CD4-positive, alpha-beta T cell treated with Interleukin-17A for 4 hours (primary cell): ENCODE data around the gene CFI.
"Not testable (repeated sequence)": the region's sequence is repeated elsewhere in the genome, so short reads cannot be mapped to it uniquely, and the experiment has no call there.

Experiments used
- DNase-seq: peaks from one replicate; pipeline ENCODE4 v3.0.0-alpha.2; 2020; ENCODE audit warnings: mixed read lengths

Gene CFI

GRCh38 chr4:109795059-109795458 lies 6.7 kb downstream of the CFI start:
- DNase-seq: no peak

DNA sequence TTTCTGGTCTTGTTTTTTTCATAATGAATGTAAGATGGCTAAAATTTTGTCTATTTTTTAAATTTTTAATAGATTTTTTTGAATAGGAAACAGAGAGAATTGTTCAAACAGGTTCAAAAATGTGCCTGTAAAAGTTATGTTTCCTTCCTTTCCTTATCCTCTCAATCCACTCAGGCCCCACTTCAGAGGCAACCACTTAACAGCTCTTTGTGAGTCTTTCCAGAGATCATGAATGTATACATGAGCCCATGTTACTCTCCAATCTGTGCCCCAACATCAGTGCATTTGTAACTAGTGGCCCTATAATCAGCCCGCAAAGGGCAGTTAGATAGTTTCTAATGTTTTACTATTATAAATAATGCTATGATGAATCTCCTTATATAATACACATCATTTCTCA lies 14.0 kb downstream of the CFI start:
- DNase-seq: no peak

GRCh38 chr4:109786846-109787245 lies 15.0 kb downstream of the CFI start:
- no peak for DNase-seq

GRCh38 chr4:109782092-109782491 lies 19.7 kb downstream of the CFI start:
- not testable (repeated sequence) for DNase-seq

- no peak for DNase-seq
Measured at GRCh38 chr4:109764789-109765402, 36.9 kb downstream of the CFI start.

DNA sequence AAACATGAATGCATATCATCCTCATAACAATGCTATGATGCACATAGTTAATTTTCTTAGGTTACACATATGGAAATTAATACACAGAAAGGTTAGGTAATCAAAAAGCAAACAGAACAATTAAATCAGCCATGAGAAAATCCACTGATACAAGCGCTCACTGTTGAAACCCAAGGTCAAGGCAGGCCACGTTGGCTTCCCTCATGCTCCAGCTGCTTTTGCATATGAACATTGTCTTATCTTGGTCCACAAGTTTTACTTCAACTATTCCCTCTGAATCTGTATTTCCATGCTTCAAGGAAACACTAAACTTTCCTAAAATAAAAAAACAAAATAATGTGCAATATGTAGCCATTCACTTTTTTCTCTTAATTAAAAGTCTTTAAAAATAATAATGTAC lies 37.4 kb downstream of the CFI start:
- no peak for DNase-seq

- DNase-seq: no peak
Measured at GRCh38 chr4:109760682-109761081, 41.1 kb downstream of the CFI start.

GRCh38 chr4:109755656-109756055 lies 46.1 kb downstream of the CFI start:
- DNase-seq: no peak

DNA sequence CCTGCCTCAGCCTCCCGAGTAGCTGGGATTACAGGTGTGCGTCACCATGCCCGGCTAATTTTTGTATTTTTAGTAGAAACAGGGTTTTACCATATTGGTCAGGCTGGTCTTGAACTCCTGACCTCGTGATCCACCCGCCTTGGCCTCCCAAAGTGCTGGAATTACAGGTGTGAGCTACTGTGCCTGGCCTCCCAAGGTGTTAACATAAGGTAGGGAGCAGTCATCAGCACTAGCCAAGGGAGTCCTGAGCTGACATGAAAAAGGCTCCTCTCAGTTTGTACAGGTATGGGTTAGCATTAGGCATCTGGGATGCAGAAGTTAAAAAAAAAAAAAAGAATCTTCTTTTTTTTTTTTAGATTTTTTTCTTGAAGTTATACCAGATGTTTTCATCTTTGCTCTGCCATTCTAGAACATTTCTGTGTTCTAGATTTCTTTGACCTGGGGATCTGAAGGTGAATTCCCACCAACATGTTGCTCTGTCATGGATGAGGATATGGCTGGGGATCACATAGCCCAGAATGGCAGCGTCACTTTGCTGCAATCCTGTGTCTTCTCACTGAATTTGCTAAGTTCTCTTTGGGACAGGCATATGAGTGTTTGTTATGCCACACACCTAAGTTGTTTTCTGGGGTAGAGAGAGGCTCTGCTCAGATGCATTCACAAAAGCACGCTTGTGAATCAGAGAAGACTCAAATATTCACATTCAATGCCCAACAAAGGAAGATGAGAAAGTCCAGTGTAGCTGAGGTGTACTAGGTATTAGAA lies 47.5 kb downstream of the CFI start:
- DNase-seq: no peak

DNA sequence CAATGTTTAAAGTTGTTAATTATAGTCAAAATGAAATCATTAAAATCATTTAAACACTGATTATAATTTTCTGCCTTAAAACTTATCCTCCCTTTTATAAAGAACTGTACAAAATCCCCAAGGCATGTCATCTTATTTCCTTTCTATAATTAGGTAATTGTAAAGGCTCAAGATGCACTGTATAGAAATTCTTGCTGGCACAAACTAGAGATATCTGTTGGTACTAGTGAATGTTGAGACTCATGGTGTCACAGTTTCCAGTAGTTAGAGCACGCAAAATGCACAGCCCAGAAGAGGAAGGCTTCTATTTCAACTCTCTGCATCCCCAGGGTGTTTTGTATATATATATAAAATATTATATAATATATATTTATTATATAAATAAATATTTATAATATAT lies 49.3 kb downstream of the CFI start:
- DNase-seq: no peak

- no peak for DNase-seq
Measured at GRCh38 chr4:109751852-109752251, 49.9 kb downstream of the CFI start.

DNA sequence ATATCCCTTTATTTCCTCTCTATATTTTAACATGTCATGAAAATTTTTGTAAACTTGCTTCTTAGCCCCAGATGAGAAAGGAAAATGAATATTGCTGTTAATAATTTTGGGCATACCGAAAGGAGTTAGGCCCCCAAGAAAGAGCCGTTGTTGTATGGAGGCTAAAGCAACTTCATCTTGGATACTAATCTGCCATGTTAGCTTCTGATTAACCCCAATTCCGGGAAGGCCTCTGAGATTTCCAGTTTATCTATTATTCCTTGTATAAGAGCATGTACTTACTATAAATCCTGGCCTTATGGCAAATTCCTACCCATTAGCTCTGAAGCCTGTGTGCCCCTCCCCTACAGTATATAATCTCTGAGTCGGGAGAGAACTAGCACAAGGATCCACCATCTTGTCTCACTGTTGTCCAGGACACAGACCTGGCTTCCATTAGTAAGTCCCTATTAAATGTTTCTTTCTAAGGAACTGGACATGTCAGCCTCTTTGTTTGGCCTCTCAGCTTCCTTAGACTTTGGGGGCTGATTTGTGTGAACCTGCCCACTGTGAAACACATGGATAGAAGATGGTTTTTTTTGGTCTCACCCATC lies 51.1 kb downstream of the CFI start:
- DNase-seq: no peak

DNA sequence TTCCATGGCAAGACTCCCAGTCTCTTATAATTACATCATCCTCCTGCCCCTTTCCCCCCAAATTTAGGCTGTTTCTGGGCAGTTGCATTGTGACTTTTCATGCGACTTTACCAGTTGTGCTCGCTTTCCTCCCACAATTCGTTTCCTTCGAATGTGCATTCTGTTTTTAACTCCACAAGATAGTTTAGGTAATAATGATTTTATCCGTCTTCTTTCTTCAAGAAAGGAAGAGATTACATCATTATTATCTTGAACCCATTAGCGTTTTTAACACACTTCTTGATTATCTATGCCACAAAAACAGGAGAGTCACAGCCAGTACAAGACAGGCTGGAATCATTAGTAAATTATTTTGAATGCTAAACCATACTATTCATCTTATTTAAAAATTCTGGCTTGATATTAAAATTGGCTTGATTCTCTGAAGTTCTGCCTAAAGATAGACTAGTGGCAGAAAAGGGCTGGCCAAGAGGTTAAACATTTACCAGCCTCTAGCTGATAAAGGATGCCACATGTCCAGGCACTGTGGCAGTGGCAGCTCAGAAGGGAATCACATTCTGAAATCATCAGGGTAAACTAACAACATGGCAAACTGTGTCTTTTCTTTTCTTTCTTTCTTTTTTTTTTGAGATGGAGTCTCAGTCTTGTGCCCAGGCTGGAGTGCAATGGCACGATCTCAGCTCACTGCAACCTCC lies 52.3 kb downstream of the CFI start:
- no peak for DNase-seq

- DNase-seq: no peak
Measured at GRCh38 chr4:109748114-109748513, 53.7 kb downstream of the CFI start.

- DNase-seq: no peak
Measured at GRCh38 chr4:109746728-109747127, 55.1 kb downstream of the CFI start.

DNA sequence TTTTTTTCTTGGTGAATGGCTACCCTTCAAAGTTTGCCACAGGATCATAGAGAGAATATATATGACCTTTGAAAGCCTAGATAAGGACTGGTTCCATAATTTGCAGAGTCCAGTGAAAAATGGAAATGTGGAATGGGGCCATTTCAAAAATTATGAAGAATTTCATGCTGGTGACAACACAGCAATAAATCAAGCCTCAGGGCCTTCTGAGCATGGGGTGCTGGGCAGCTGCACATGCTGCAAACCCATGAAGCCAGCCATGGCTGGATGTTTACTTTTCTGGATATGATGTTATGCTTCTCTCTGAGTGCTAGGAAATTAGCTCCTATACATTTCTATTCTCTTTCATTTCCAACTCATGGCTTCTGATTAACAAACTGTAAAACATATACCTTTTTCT lies 56.0 kb downstream of the CFI start:
- DNase-seq: no peak

DNA sequence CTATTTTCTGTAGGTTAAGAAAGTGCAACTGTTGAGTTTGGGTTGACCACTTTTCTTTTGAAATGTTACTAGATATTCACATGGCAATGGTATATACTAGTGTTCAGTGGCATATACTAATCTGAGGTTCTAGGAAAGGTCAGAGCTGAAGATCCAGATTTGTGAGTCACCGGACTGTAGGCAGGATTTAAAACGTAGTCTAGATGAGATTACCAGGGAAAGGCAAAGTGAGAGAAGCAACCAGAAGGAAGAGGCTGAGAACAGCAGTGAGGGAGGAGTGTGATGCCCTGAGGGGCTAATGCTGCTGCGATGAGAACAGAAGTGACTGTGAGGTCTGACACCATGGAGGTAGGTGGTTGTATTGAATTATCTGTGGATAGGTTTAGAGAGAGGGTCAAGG lies 62.3 kb downstream of the CFI start:
- no peak for DNase-seq

GRCh38 chr4:109738104-109738872 lies 63.5 kb downstream of the CFI start:
- no peak for DNase-seq

- DNase-seq: no peak
Measured at GRCh38 chr4:109735566-109736365, 66.0 kb downstream of the CFI start.

DNA sequence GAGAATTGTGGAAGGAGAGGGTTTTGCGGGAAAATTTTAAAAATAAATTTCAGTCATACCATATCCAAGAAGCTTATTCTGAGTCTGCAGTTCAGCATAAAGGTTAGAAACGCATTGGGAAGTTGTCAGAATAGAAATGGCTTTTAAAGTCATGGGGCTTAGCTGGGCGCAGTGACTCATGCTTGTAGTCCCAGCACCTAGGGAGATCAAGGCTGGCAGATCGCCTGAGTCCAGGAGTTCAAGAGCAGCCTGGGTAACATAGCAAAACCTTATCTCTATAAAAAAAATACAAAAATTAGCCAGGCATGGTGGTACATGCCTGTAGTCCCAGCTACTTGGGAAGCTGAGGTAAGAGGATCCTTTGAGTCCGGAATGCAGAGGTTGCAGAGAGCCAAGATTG lies 68.1 kb downstream of the CFI start:
- DNase-seq: no peak

DNA sequence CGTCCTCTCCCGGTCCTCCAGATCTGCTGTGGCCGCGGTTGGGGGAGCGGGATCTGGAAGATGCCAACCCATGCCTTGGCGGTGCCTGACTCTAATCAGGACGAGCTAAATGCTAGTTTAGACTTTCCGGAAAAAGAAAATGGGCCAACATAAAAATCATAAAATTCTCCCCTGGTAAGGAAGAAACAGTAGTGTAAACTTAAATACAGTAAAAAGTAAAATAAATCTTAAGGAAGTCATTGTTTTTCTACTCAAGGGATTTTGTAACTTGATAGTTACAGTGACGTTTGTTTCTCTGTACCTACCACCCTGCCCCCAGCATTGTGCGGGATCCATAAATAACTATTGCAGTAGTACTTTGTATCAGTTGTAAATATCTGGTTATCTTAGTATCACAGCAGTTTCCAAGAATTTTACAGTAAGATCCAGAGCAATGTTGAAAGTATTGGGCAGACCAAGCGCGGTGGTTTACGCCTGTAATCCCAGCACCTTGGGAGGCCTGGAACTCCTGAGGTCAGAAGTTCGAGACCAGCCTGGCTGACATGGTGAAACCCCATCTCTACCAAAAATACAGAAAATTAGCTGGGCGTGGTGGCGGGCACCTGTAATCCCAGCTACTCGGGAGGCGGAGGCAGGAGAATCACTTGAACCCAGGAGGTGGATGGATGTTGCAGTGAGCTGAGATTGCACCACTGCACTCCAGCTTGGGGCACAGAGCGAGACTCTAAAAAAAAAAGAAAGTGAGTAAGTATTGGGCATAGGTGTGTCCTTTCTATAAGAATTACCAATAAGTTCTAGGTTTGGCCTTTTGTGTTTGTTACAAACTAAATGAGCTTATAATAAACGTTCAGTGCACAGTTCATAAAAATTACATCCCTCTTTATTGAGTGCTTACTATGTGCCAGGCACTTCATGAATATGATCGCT lies 70.9 kb downstream of the CFI start:
- no peak for DNase-seq
